B cell (primary cell): Measurements from ENCODE around the gene DNAAF3. TPM values are rescaled to one million over a fixed set of nuclear protein-coding genes. Genes with fewer than 3 reads are reported as not detected.

ENCODE experiments used
- polyA plus RNA-seq: library from polyadenylated mRNA; depleted of rRNA; stranded (reverse); fragments of >200 nt; gene quantifications from 2 replicates; pipeline ENCODE4 v1.2.3, GENCODE V29; 2012
- small RNA-seq: library from RNA; depleted of rRNA; stranded (forward); fragments of <200 nt; gene quantifications from one replicate; pipeline ENCODE3, GENCODE V24; 2012; ENCODE audit warnings: low replicate concordance, low read depth; ENCODE audit not compliant: insufficient read length
- total RNA-seq, 2 donors: library from RNA; stranded (reverse); fragments of 120-200 nt in 1 of 2; gene quantifications; 1 replicate in 1 of 2; 2 replicates in 1 of 2; pipeline versions ENCODE4 v1.2.3 to v1.2.4, GENCODE V29; 2013 to 2022

DNAAF3 gene
- total and polyA plus RNA-seq, 2 donors (not counting 1 experiment from before 2014, with no cell fraction given), result not detected

Small RNA genes lying within 50 kb of the gene (small RNA-seq; reads per million reads assigned to genes)
- gene MIR7975, result not detected
- not detected for gene RF01210

Other genes starting within 250 kb of the DNAAF3 start
- gene NLRP7, start 219.1 kb downstream of the DNAAF3 start, total RNA-seq, result 0.07 TPM in 1 of 2 replicates, not detected in the other
- 0.07 and 0.13 TPM in 2 replicates for gene NLRP7, start 219.1 kb downstream of the DNAAF3 start, polyA plus RNA-seq
- 17.1 and 19.2 TPM in 2 replicates for gene NLRP2, start 200.2 kb downstream of the DNAAF3 start, total RNA-seq
- gene NLRP2, start 200.2 kb downstream of the DNAAF3 start, polyA plus RNA-seq, result 1.9 and 13.8 TPM in 2 replicates
- 0.20 TPM in 1 of 2 replicates, not detected in the other for gene GP6, start 128.3 kb downstream of the DNAAF3 start, total RNA-seq
- 0.43 and 0.55 TPM in 2 replicates for gene GP6, start 128.3 kb downstream of the DNAAF3 start, polyA plus RNA-seq
- gene RDH13, start 103.5 kb downstream of the DNAAF3 start, total RNA-seq, result 17.5 and 20.2 TPM in 2 replicates
- 13.4 and 20.4 TPM in 2 replicates for gene RDH13, start 103.5 kb downstream of the DNAAF3 start, polyA plus RNA-seq
- 1.0 and 1.3 TPM in 2 replicates for gene EPS8L1, start 90.7 kb downstream of the DNAAF3 start, total RNA-seq
- gene EPS8L1, start 90.7 kb downstream of the DNAAF3 start, polyA plus RNA-seq, result 0.39 and 0.72 TPM in 2 replicates
- gene PPP1R12C, start 49.0 kb downstream of the DNAAF3 start, total RNA-seq, result 174 and 179 TPM in 2 replicates
- gene PPP1R12C, start 49.0 kb downstream of the DNAAF3 start, polyA plus RNA-seq, result 145 and 231 TPM in 2 replicates
- not detected in 2 replicates for gene TNNT1, start 17.4 kb downstream of the DNAAF3 start, total RNA-seq
- gene TNNT1, start 17.4 kb downstream of the DNAAF3 start, polyA plus RNA-seq, result not detected in 2 replicates
- not detected in 2 replicates for gene TNNI3, start 8.9 kb downstream of the DNAAF3 start, total RNA-seq
- gene TNNI3, start 8.9 kb downstream of the DNAAF3 start, polyA plus RNA-seq, result not detected in 2 replicates
- 0.94 and 1.2 TPM in 2 replicates for gene SYT5, start 13.7 kb upstream of the DNAAF3 start, total RNA-seq
- gene SYT5, start 13.7 kb upstream of the DNAAF3 start, polyA plus RNA-seq, result 0.27 and 1.5 TPM in 2 replicates
- not detected in 2 replicates for gene PTPRH, start 42.9 kb upstream of the DNAAF3 start, total RNA-seq
- not detected in 2 replicates for gene PTPRH, start 42.9 kb upstream of the DNAAF3 start, polyA plus RNA-seq
- 19.4 and 20.7 TPM in 2 replicates for gene TMEM86B, start 62.1 kb upstream of the DNAAF3 start, total RNA-seq
- gene TMEM86B, start 62.1 kb upstream of the DNAAF3 start, polyA plus RNA-seq, result 13.6 and 14.5 TPM in 2 replicates
- 193 and 195 TPM in 2 replicates for gene PPP6R1, start 92.4 kb upstream of the DNAAF3 start, total RNA-seq
- 122 and 125 TPM in 2 replicates for gene PPP6R1, start 92.4 kb upstream of the DNAAF3 start, polyA plus RNA-seq
- 15.6 and 18.2 TPM in 2 replicates for gene HSPBP1, start 113.5 kb upstream of the DNAAF3 start, total RNA-seq
- gene HSPBP1, start 113.5 kb upstream of the DNAAF3 start, polyA plus RNA-seq, result 18.9 and 19.0 TPM in 2 replicates
- 0.94 and 1.7 TPM in 2 replicates for gene BRSK1, start 117.4 kb upstream of the DNAAF3 start, total RNA-seq
- gene BRSK1, start 117.4 kb upstream of the DNAAF3 start, polyA plus RNA-seq, result 1.4 and 4.0 TPM in 2 replicates
- gene TMEM150B, start 158.7 kb upstream of the DNAAF3 start, total RNA-seq, result not detected in 2 replicates
- gene TMEM150B, start 158.7 kb upstream of the DNAAF3 start, polyA plus RNA-seq, result 1.4 TPM in 1 of 2 replicates, not detected in the other
- 19.6 and 22.2 TPM in 2 replicates for gene KMT5C, start 173.3 kb upstream of the DNAAF3 start, total RNA-seq
- gene KMT5C, start 173.3 kb upstream of the DNAAF3 start, polyA plus RNA-seq, result 23.6 and 37.8 TPM in 2 replicates
- not detected in 2 replicates for gene COX6B2, start 188.1 kb upstream of the DNAAF3 start, total RNA-seq
- gene COX6B2, start 188.1 kb upstream of the DNAAF3 start, polyA plus RNA-seq, result 0.07 TPM in 1 of 2 replicates, not detected in the other
- gene GARIN5B, start 196.6 kb upstream of the DNAAF3 start, total RNA-seq, result not detected in 2 replicates
- not detected in 2 replicates for gene GARIN5B, start 196.6 kb upstream of the DNAAF3 start, polyA plus RNA-seq
- not detected in 2 replicates for gene IL11, start 203.8 kb upstream of the DNAAF3 start, total RNA-seq
- 0.13 TPM in 1 of 2 replicates, not detected in the other for gene IL11, start 203.8 kb upstream of the DNAAF3 start, polyA plus RNA-seq
- not detected in 2 replicates for gene TMEM190, start 210.2 kb upstream of the DNAAF3 start, total RNA-seq
- gene TMEM190, start 210.2 kb upstream of the DNAAF3 start, polyA plus RNA-seq, result not detected in 2 replicates
- 4.3 and 4.7 TPM in 2 replicates for gene TMEM238, start 217.7 kb upstream of the DNAAF3 start, total RNA-seq
- gene TMEM238, start 217.7 kb upstream of the DNAAF3 start, polyA plus RNA-seq, result 0.76 and 2.7 TPM in 2 replicates
- 2,397 and 2,578 TPM in 2 replicates for gene RPL28, start 219.3 kb upstream of the DNAAF3 start, total RNA-seq
- gene RPL28, start 219.3 kb upstream of the DNAAF3 start, polyA plus RNA-seq, result 4,661 and 8,441 TPM in 2 replicates
- 20.6 and 29.0 TPM in 2 replicates for gene UBE2S, start 241.2 kb upstream of the DNAAF3 start, total RNA-seq
- 50.0 and 72.7 TPM in 2 replicates for gene UBE2S, start 241.2 kb upstream of the DNAAF3 start, polyA plus RNA-seq